Activated T-helper 2 cell treated with anti-CD3 and anti-CD28 coated beads, Interferon-gamma antibody, Interleukin-2, Interleukin-4, amounts not matched to agents 10 μg/mL and 5 μg/mL and 100 μg/mL, durations not matched to agents 14 hours and 24 hours and 36 hours (primary cell): ENCODE measurements around the gene GCNT2. TPM values are rescaled to one million over a fixed set of nuclear protein-coding genes. Genes with fewer than 3 reads are reported as not detected.

Experiments used
- DNase-seq: peaks from one replicate; pipeline ENCODE4 v3.0.0; 2021; ENCODE audit warnings: low spot score
- H3K27ac Mint-ChIP-seq: one replicate; pipeline ENCODE4 v1.8.0; 2021; ENCODE audit warnings: mixed read lengths
- H3K27me3 Mint-ChIP-seq: one replicate; pipeline ENCODE4 v1.8.0; 2021; ENCODE audit warnings: low read depth, mixed read lengths
- H3K36me3 Mint-ChIP-seq: one replicate; pipeline ENCODE4 v1.8.0; 2021; ENCODE audit warnings: low read depth, mixed read lengths
- H3K4me1 Mint-ChIP-seq: one replicate; pipeline ENCODE4 v1.8.0; 2021; ENCODE audit warnings: low read depth, mixed read lengths
- H3K4me3 Mint-ChIP-seq: one replicate; pipeline ENCODE4 v1.8.0; 2021; ENCODE audit warnings: low read depth, mild to moderate bottlenecking, moderate library complexity, mixed read lengths
- H3K9me3 Mint-ChIP-seq: one replicate; pipeline ENCODE4 v1.8.0; 2021; ENCODE audit warnings: mixed read lengths
- intact Hi-C: fragments of 100-400 bp; cut with micrococcal nuclease; formaldehyde crosslinking; loops from one replicate; pipeline ENCODE4 v1.15.1; 2023
- total RNA-seq: library from RNA; stranded (reverse); gene quantifications from 2 replicates; pipeline ENCODE4 v1.2.3, GENCODE V29; 2022

GCNT2 gene
- total RNA-seq, 1 donor from 2014 or later, result 2.8 TPM

DNA sequence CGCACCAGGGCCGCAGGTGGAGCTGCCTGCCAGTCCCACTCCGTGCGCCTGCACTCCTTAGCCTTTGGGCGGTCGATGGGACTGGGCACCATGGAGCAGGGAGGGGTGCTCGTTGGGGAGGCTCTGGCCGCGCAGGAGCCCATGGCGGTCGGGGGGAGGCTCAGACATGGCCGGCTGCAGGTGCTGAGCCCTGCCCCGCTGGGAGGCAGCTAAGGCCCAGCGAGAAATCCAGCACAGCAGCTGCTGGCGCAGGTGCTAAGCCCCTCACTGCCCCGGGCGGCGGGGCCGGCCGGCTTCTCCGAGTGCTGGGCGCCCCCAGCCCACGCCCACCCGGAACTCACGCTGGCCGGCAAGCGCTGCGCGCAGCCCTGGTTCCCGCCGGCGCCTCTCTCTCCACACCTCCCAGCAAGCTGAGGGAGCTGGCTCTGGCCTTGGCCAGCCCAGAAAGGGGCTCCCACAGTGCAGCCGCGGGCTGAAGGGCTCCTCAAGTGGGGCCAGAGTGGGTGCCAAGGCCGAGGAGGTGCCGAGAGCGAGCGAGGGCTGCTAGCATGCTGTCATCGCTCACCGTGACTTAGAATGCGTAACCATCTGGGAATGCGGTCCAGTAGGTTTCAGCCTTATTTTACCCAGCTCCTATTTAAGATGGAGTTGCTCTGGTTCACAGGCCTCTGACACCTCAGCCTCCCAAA lies 96.0 kb downstream of the GCNT2 start:
- no peaks in the 10 kb centered on the region for H3K27me3 Mint-ChIP-seq
- H3K27ac Mint-ChIP-seq, result no peak overlapping the region
- H3K9me3 Mint-ChIP-seq, result no peaks in the 10 kb centered on the region
- H3K4me1 Mint-ChIP-seq, result no peaks in the 10 kb centered on the region
- intact Hi-C loops, result no loop called here
- H3K36me3 Mint-ChIP-seq, result peaks cover 8% of the 10 kb centered on the region
- H3K4me3 Mint-ChIP-seq, result no peak overlapping the region
- no peak for DNase-seq

- H3K27me3 Mint-ChIP-seq, result no peaks in the 10 kb centered on the region
- H3K4me1 Mint-ChIP-seq, result no peaks in the 10 kb centered on the region
- peaks cover 9% of the 10 kb centered on the region for H3K36me3 Mint-ChIP-seq
- H3K27ac Mint-ChIP-seq, result no peak overlapping the region
- no peak for DNase-seq
- H3K4me3 Mint-ChIP-seq, result no peak overlapping the region
- H3K9me3 Mint-ChIP-seq, result no peaks in the 10 kb centered on the region
- intact Hi-C loops, result no loop called here
These were observed 97.3 kb downstream of the GCNT2 start for GRCh38 chr6:10618409-10618808.

GRCh38 chr6:10621213-10621612 lies 100.1 kb downstream of the GCNT2 start:
- Mint-ChIP-seq H3K27ac (no peak overlapping the region), H3K4me3 (no peak overlapping the region), H3K9me3 (no peaks in the 10 kb centered on the region), H3K4me1 (no peaks in the 10 kb centered on the region), H3K27me3 (no peaks in the 10 kb centered on the region), H3K36me3 (peaks cover 13% of the 10 kb centered on the region)
- intact Hi-C loops, result no loop called here
- DNase-seq, result no peak

DNA sequence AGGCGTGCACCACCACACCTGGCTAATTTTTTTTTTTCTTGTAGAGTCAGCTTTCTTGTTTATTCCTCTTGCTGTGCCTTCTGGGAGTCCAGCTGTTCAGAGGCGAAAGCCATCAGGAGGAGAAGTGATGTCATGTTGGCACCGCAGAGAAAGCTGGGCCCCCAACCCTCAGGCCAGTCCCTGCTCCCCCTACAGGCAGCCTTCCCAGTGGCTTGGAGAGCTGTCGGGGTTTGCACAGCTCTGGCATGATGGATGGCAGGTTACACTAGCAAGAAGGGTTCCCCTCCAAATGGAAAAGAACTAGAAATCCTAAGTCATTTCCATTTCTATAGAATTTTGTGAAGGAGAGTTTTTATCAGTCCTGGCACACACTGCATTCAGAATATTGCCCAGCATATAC lies 100.7 kb downstream of the GCNT2 start:
- Mint-ChIP-seq H3K9me3 (no peaks in the 10 kb centered on the region), H3K27me3 (no peaks in the 10 kb centered on the region), H3K4me1 (no peaks in the 10 kb centered on the region), H3K4me3 (no peak overlapping the region), H3K36me3 (peaks cover 13% of the 10 kb centered on the region), H3K27ac (no peak overlapping the region)
- intact Hi-C loops, result no loop called here
- DNase-seq, result no peak

- H3K27ac Mint-ChIP-seq, result no peak overlapping the region
- intact Hi-C loops, result no loop called here
- no peaks in the 10 kb centered on the region for H3K27me3 Mint-ChIP-seq
- H3K4me3 Mint-ChIP-seq, result no peak overlapping the region
- H3K36me3 Mint-ChIP-seq, result peaks cover 13% of the 10 kb centered on the region
- no peaks in the 10 kb centered on the region for H3K4me1 Mint-ChIP-seq
- no peak for DNase-seq
- no peaks in the 10 kb centered on the region for H3K9me3 Mint-ChIP-seq
These were observed 103.7 kb downstream of the GCNT2 start for GRCh38 chr6:10624836-10625235.

DNA sequence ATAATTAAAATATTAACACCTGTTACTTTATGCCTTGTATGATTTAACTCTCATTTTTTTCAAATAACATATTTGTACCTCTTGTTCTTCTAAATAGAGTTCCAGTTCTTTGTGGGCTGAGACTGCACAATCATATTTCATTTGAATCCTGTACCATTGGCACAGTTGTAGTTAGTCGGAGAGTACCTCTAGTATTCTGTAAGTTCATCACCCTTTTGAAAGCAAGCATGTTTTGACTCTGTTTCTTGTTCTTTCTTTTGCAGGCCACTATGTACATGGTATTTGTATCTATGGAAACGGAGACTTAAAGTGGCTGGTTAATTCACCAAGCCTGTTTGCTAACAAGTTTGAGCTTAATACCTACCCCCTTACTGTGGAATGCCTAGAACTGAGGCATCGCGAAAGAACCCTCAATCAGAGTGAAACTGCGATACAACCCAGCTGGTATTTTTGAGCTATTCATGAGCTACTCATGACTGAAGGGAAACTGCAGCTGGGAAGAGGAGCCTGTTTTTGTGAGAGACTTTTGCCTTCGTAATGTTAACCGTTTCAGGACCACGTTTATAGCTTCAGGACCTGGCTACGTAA lies 105.1 kb downstream of the GCNT2 start:
- no peak overlapping the region for H3K27ac Mint-ChIP-seq
- DNase-seq, result no peak
- peaks cover 12% of the 10 kb centered on the region for H3K36me3 Mint-ChIP-seq
- no peaks in the 10 kb centered on the region for H3K9me3 Mint-ChIP-seq
- no peaks in the 10 kb centered on the region for H3K4me1 Mint-ChIP-seq
- no peaks in the 10 kb centered on the region for H3K27me3 Mint-ChIP-seq
- intact Hi-C loops, result no loop called here
- H3K4me3 Mint-ChIP-seq, result no peak overlapping the region

GRCh38 chr6:10627800-10628199 lies 106.6 kb downstream of the GCNT2 start:
- intact Hi-C loops, result no loop called here
- DNase-seq, result no peak
- no peaks in the 10 kb centered on the region for H3K27me3 Mint-ChIP-seq
- no peaks in the 10 kb centered on the region for H3K4me1 Mint-ChIP-seq
- H3K36me3 Mint-ChIP-seq, result peaks cover 5% of the 10 kb centered on the region
- no peaks in the 10 kb centered on the region for H3K9me3 Mint-ChIP-seq
- H3K27ac Mint-ChIP-seq, result no peak overlapping the region
- no peak overlapping the region for H3K4me3 Mint-ChIP-seq

- Mint-ChIP-seq H3K27ac (no peak overlapping the region), H3K27me3 (no peaks in the 10 kb centered on the region), H3K36me3 (no peaks in the 10 kb centered on the region), H3K4me3 (no peak overlapping the region), H3K4me1 (peaks cover 6% of the 10 kb centered on the region), H3K9me3 (no peaks in the 10 kb centered on the region)
- intact Hi-C loops, result no loop called here
- no peak for DNase-seq
These were observed 109.0 kb downstream of the GCNT2 start for GRCh38 chr6:10630178-10630577.

- Mint-ChIP-seq H3K9me3 (no peaks in the 10 kb centered on the region), H3K27ac (no peak overlapping the region), H3K4me3 (no peak overlapping the region), H3K36me3 (no peaks in the 10 kb centered on the region), H3K4me1 (peaks cover 6% of the 10 kb centered on the region), H3K27me3 (peaks cover 2% of the 10 kb centered on the region)
- DNase-seq, result no peak
- intact Hi-C loops, result no loop called here
These were observed 112.1 kb downstream of the GCNT2 start for GRCh38 chr6:10633216-10633615.

DNA sequence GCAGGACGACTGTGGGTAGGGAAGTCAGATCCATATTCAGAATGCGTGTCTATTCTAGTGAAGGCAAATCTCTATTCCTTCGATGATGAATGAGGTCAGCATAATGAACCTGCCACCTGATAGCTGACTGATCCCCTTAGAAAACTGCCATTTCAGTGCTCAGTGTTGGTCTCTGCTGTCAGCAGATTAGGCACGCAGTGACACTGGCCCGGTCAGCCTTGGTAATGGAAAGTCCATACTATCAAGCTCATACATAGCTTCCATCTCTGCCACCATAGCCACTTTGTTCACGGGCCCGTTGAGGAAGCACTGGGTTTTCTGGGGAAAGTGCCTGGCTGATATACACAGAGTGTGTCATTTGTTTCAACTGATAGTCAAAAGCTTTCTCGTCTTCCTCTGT lies 119.3 kb downstream of the GCNT2 start:
- H3K9me3 Mint-ChIP-seq, result no peaks in the 10 kb centered on the region
- DNase-seq, result no peak
- H3K4me3 Mint-ChIP-seq, result no peak overlapping the region
- no peak overlapping the region for H3K27ac Mint-ChIP-seq
- peaks cover 13% of the 10 kb centered on the region for H3K27me3 Mint-ChIP-seq
- intact Hi-C loops, result no loop called here
- H3K4me1 Mint-ChIP-seq, result peaks cover 7% of the 10 kb centered on the region
- no peaks in the 10 kb centered on the region for H3K36me3 Mint-ChIP-seq

GRCh38 chr6:10641528-10641927 lies 120.4 kb downstream of the GCNT2 start:
- Mint-ChIP-seq H3K27ac (no peak overlapping the region), H3K9me3 (no peaks in the 10 kb centered on the region), H3K27me3 (peaks cover 13% of the 10 kb centered on the region), H3K4me3 (no peak overlapping the region), H3K4me1 (peaks cover 7% of the 10 kb centered on the region), H3K36me3 (no peaks in the 10 kb centered on the region)
- no peak for DNase-seq
- intact Hi-C loops, result no loop called here

- intact Hi-C loops, result no loop called here
- peaks cover 7% of the 10 kb centered on the region for H3K4me1 Mint-ChIP-seq
- H3K27me3 Mint-ChIP-seq, result peaks cover 13% of the 10 kb centered on the region
- no peak overlapping the region for H3K27ac Mint-ChIP-seq
- no peaks in the 10 kb centered on the region for H3K36me3 Mint-ChIP-seq
- DNase-seq, result no peak
- H3K4me3 Mint-ChIP-seq, result no peak overlapping the region
- H3K9me3 Mint-ChIP-seq, result no peaks in the 10 kb centered on the region
These were observed 122.1 kb downstream of the GCNT2 start for GRCh38 chr6:10643201-10643651.

- Mint-ChIP-seq H3K9me3 (no peaks in the 10 kb centered on the region), H3K27ac (no peak overlapping the region), H3K27me3 (peaks cover 13% of the 10 kb centered on the region), H3K36me3 (no peaks in the 10 kb centered on the region), H3K4me3 (no peak overlapping the region), H3K4me1 (peaks cover 7% of the 10 kb centered on the region)
- intact Hi-C loops, result no loop called here
- DNase-seq, result no peak
These were observed 123.1 kb downstream of the GCNT2 start for GRCh38 chr6:10644225-10644624.
